IPS-11a (cell line): ENCODE data around the gene RHOJ.
"Not testable (repeated sequence)": the region's sequence is repeated elsewhere in the genome, so short reads cannot be mapped to it uniquely, and the experiment has no call there.

ENCODE experiments used
- H3K4me3 ChIP-seq: one replicate; pipeline ENCODE4 v1.5.1; 2013; ENCODE audit warnings: low read depth, low read length, control low read depth

RHOJ gene

GRCh38 chr14:63295231-63295685 is 91.0 kb downstream of the RHOJ start:
- H3K4me3 ChIP-seq = no peak overlapping the region

DNA sequence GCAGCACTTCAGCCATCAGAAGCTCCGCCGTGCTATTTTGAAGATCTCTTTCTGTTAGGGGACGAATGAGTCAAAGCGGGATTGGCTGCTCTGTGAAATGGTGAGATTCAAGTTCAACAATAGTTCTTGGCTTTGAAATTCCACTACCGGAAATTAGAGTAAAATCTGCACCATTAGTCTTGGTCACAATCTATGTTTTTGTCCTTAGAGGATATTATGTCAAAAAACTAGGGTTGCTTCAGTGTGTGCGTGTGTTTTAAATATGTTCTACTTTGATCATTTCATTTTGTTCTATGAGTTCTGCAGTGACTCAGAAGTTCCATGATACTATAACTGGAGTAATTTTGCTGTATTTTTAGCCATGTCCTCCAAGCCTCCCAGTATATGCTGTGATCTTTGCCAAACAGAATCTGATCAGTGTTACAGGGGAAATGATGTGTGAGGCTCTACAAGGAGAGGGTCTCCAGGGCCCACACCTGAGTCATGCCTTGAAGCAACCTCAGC is 91.9 kb downstream of the RHOJ start:
- H3K4me3 ChIP-seq = no peak overlapping the region

DNA sequence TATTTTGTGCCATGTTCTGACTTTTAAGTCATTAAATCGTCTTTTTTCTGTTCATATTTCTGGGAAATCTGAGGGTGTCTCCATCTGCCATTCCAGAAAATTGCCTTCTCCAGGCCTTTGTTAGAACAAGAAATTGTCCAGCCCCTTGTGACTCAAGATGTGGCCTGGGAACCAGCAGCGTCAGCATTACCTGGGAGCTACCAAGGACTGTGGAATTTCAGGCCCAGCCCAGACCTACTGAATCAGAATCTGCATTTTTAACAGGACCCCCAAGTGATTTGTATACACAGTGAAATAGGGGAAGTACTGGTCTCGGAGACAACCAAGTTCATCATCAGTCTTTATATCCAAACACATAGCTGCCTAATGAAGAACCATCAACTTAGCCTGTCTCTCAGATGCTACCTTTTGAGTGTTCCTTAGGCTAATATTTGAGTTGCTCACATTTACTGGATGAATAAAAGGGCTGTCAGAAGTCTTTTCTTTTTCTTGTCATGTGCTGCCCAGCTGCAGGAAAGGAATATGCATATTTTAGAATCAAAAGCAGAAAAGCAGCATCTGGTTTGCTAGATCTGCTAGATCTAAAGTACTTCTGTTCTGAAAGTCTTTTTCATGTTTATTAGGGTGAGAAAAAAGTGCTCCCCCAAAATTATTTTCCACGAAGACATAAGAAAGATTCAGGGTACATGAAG is 93.3 kb downstream of the RHOJ start:
- no peak overlapping the region for H3K4me3 ChIP-seq

GRCh38 chr14:63299351-63300110 is 95.3 kb downstream of the RHOJ start:
- no peak overlapping the region for H3K4me3 ChIP-seq

DNA sequence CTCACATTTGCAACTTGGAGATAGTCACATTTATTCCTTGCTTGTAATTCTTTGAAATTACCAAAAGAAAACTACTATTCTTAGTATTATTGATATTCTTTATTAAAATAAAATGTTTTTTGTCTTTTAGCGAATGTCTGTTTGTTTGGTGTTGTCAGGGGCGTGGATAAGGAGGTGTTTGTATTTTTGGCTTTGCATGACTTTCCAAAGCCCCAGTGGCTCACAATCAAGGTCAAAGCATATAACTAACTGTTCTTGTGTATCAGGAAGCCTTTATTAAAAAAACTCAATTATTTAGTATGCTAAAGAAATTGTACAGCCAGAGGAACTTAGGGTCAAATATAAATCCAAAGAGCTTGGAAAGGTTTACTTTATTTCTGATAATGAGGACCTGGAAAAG is 96.6 kb downstream of the RHOJ start:
- H3K4me3 ChIP-seq = no peak overlapping the region

GRCh38 chr14:63301891-63302534 is 97.8 kb downstream of the RHOJ start:
- no peak overlapping the region for H3K4me3 ChIP-seq

GRCh38 chr14:63304429-63304828 is 100.2 kb downstream of the RHOJ start:
- H3K4me3 ChIP-seq = not testable (repeated sequence)

DNA sequence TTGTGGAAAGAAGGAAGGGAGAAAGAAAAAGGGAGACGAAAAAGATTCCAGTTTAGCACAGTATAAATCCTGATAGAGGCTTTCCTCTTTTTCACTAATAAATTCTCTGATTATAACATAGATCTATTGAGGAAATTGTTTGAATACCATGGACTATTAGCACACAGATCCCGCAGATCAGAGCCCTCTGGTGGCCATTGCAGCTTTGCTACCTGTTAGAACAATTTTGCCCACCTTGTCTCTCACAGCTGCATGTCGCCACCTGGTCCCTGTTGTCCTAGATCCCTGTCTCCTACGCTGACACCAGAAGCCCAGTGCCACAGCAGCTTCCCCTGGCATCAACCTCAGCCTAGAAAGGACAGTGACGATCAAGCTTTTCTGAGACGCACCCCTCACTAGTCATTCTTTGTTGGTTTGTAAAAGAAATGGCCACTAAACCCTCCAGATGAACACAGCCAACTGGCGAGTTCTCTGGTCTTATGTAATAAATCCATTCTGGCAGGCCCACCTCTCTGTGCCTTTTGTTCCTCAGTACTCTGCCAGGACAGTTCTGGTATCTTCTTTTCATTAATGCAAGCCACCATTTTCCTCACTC is 104.6 kb downstream of the RHOJ start:
- no peak overlapping the region for H3K4me3 ChIP-seq

DNA sequence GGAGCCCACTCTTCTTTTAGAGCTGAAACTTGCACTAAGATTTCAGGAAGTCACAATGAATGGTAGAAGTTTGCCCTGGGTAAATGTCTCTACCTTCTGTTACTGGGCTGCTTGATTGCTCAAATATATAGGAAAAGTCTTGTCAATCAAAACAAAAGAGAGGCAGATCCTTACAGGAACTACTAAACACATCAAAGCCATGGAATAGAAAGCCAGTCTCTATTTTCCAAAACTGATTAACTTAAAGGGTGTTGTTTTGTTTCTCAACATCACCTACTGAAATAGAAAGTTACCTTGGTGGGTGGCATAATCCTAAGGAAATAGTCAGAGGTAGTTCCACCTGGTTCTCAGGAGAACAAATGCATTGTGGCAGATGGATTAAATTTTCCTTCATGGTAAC is 114.6 kb downstream of the RHOJ start, which contains the start of gene GPHB5:
TSS of gene GPHB5 (minus strand) at position 101 of the 400 bp plus-strand sequence. CDS start 1,086 bp downstream, outside the sequence.
- H3K4me3 ChIP-seq = no peak within 1 kb of the TSS

GRCh38 chr14:63322472-63322871 is 118.2 kb downstream of the RHOJ start:
- H3K4me3 ChIP-seq = no peak overlapping the region

GRCh38 chr14:63322897-63323573 is 118.8 kb downstream of the RHOJ start:
- no peak overlapping the region for H3K4me3 ChIP-seq

- H3K4me3 ChIP-seq = no peak overlapping the region
These were observed 122.6 kb downstream of the RHOJ start for GRCh38 chr14:63326840-63327239.

DNA sequence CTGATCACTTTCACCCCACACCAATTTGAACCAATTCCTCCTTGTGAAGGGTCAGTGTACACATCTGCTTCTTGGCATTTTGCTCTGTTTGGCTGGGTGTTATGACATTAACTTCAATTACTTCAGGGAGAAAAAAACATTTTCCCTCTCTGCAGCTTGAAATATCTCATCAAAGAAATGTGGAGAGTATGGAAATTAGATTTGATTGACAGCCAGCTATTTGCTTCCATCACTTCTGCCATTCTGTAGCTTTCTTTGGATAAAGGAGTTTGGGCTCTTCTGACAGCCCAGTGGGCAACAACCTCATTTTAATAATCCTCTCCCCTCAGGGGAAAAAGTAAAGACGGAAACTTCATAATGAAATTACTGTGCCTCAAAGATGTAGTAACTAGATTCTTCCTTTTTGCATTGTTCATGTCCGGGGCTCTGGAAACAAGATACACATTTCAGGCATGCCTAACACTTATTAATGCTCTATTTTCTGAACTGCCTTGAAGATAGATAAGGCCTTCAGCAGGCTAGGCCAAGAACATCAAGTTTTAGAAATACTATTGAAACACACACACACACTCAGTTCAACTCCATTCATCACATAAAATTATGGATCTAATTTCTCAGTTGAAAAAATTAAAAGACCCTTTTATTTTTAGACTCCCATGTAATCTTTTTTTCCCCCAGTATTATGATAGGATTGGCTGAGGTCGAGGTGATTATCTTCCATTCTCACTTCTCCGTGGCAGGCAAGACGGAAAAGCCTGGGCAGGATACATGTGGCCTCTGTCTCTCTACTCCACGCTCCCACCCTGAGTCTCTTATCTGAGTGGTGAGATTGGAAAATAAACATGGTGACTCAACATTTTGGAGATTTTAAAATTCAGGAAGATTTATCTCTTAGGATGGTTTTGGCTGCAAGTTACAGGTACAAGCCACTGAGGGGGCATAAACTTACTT is 124.8 kb downstream of the RHOJ start:
- H3K4me3 ChIP-seq = no peak overlapping the region

DNA sequence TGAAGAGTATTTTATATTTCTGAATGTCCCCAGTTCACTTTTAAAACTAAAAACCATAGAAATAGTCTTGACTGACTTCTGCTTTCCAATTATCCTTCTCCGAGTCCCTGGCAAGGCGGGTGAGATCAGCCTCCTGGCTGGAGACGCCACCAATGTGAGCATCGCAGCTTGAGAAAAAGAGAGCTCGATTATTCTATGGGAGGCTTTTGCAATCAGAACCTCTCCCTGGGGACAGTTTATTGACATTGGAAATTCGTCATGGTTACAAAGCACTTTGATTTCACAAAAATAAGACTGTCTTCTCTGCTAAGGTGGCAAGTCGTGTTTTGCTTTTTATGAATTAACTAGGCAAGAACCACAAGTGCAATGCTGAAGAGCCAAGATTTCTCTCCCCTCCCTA is 138.1 kb downstream of the RHOJ start:
- no peak overlapping the region for H3K4me3 ChIP-seq
